Measurements from ENCODE around the gene GRIA2.
"Not testable (repeated sequence)": the region's sequence is repeated elsewhere in the genome, so short reads cannot be mapped to it uniquely, and the experiment has no call there.

GRIA2 gene

DNA sequence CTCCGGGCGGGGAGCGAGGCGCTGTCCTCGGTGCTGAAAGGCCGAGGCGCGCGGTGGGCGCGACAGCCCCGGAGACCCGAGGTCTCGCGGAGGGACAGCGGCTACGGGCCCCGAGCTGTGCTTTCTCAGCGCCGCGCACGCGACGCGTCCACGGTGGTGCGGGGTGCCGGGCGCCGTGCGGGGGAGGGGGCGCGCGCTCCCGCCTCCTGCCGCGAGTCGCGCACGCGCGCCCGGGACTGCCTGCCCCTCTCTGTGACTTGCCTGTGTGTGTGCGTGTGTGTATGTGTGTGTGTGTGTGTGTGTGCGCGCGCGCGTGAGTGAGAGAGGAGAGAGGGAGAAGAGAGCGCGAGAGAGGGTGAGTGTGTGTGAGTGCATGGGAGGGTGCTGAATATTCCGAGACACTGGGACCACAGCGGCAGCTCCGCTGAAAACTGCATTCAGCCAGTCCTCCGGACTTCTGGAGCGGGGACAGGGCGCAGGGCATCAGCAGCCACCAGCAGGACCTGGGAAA is at the start of gene GRIA2:
GRIA2 (plus strand) TSS at position 358 of the 511 bp plus-strand sequence. CDS start 315 bp downstream, outside the sequence.
- DNase-seq: no peak

DNA sequence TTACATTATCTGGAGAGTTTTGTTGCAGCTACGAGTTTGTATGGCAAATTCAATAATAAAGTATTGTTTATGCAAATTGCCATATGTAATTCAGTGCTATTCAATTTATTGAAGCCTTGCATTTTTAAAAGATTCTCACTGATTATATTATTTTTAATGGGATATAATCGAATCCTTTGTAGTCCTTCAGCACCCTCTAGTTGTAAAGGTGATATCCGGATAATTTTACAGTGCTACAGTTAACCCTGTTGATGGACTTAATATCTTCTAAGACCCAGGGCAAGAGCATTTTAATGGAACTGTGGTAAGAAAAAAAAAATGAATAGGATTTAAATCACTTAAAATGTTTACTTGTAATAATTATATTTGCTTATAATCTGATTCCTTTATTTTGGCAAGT is 48.5 kb upstream of the GRIA2 start:
- no peak for DNase-seq

DNA sequence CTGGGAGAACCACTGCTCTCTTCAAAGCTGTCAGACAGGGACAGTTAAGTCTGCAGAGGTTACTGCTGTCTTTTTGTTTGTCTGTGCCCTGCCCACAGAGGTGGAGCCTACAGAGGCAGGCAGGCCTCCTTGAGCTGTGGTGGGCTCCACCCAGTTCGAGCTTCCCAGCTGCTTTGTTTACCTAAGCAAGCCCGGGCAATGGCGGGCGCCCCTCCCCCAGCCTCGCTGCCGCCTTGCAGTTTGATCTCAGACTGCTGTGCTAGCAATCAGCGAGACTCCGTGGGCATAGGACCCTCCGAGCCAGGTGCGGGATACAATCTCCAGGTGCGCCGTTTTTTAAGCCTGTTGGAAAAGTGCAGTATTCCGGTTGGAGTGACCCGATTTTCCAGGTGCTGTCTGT is 40.3 kb upstream of the GRIA2 start:
- not testable (repeated sequence) for DNase-seq

DNA sequence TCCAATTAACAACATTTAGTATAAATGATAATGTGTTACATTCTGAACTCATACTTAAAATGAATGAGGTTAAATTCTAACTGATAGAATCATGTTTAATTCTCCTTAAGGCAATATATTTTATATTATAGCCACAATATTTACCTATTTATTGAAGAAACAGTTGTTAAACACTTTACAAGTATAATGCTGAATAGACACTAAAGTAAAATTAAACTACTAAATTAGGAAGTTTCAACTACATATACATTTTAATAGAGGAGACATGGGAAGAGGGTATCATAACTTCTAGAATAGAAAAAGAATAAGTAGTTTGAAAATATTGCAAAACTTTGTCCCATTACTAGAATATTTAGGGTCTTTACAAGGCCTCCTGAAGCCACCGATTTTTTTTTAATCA is 36.2 kb upstream of the GRIA2 start:
- no peak for DNase-seq

DNA sequence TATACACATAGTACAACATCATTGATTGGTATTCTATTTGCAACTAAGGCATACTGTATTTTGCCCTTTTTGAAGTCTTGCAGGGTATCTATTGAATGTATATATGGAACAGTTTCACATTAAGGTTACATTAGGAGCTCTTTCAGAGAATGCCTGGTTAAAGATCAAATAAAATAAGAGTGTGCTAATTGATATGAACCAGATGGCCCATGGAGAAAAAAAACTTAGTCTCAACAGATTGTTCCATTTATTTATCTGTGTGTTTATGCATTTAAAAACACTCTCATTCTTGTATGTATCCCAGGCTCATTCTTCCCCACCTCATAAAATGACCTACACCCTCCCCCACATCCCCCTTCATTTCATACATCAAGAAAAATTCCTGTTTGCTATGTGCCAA is 35.2 kb upstream of the GRIA2 start:
- DNase-seq: no peak

DNA sequence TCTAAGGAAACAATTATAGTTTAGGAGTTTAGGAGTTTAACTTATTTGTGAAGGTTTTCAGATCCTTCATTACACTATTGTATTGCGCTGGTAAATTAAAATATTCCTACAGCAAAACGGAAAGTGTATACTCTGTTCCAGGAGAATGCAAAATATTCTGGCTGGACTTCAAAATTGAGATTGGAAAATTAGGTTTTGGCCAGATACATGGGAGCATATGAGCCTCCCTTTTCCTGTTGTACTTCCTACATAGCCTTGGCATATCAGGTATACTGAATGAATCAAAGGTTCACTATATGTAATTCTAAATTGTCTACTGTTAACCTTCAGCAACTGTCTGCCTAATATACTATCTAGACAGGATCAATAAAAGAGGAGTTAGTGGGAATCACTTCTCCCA is 25.2 kb upstream of the GRIA2 start:
- DNase-seq: no peak

DNA sequence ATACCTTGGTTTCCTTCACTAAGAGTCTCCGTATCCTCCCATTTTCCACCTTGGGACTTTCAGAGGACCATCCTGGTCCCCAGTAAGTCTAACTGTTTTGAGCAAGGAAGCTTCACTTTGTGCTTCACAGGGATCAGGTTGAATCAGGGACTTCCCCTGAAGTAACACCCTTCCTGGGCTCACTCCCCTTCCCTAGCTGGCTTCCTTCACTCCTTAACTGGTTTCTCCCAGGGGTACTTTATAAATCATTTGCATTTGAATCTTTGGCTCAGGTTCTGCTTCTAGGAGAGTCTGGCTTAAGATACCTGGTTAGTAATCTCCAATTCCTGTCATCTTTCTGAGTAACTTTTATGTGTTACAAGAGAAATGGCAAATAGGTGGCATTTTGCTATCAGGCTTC is 24.5 kb upstream of the GRIA2 start:
- DNase-seq: no peak

DNA sequence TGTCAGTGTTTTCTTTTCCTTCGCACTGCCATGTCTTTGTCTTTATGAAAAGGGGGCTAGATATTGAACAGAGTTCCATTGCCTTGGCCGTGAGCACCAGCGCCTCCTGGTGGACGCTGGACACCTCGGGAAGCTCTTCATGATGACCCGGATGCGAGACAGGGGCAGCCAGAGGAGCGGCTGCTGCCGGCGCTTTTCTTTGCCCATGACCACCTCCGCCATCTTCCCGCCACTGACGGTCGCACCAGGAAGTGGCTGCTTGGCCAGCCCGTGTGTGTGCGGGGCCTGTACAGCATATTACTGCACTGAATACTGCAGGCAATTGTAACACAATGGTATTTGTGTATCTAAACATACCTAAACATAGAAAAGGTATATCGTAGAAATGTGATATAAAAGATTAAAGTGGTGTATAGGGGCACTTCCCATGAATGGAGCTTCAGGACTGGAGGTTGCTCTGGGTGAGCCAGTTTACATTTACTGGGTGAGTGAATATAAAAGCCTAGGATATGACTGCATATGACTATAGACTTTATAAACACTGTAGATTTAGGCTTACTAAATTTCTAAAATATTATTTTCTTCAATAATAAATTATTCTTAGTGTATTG is 15.8 kb upstream of the GRIA2 start:
- peak; percentile 6 to 31 for DNase-seq

DNA sequence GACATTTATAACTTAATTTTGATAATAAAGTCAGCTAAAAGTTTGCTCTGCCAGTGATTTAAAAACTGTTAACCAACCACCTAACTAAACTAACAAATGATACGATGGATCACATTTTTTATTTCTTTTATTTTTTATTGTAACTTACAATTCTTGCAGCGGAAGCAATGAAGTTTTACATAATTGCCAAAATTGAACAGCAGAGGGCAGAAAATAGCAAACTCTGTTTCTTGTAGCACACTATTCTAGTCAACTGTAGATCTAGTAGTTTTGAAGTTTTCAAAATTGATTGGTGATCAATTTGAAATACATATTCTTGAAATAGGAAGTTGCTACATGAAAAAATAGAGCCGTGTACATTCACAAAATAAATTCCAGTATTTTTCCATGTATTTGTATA is 2.8 kb upstream of the GRIA2 start:
- DNase-seq: peak in 1 of 2 experiments; percentile 3

DNA sequence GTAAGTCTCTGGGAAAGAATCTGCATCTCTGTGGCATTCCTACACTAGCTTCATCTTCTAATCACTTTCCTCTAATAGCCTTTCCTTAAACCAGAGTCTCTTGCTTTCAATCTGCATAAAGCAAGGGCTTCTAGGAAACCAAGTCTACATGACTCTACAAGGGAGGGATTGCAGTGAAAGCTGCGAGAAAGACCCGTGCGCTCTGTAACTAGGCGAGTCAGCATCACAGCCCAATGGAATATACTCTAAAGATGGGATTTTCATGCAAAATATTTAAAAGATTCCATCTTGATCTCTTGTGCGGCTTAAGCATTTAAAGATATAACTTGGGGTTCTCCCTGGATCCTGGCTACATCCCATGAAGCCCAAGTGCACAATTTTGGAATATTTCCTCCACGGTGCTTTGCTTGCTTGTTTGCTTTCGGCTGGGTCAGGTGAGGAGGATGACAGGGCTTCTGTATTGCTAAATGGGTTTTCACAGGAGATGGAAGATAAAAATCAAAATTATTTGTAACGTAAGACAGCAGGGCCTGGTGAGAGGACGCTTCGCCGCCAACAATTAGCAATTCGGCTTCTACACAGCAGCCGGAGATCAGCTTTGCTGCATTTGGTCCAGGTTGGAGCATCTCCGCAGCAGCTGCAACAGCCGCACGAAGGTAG is 687 bp upstream of the GRIA2 start:
- DNase-seq: no peak

DNA sequence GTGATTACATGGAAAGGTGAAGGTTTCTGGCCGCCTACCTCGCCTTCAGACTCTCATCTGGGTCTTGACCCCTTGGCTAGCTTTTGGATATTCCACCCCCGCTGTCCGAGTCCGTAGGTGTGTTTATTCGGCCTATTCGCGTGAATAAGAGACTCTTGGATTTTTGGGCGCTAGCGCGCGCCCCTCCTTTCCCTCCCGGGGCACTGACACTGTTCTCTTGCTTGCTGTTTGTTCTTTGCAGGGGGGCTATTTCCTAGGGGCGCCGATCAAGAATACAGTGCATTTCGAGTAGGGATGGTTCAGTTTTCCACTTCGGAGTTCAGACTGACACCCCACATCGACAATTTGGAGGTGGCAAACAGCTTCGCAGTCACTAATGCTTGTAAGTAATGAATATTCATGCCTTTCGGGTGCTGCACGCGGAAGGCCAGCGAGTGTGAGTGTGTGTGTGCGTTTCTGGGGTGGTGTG is 932 bp downstream of the GRIA2 start:
- DNase-seq: no peak

DNA sequence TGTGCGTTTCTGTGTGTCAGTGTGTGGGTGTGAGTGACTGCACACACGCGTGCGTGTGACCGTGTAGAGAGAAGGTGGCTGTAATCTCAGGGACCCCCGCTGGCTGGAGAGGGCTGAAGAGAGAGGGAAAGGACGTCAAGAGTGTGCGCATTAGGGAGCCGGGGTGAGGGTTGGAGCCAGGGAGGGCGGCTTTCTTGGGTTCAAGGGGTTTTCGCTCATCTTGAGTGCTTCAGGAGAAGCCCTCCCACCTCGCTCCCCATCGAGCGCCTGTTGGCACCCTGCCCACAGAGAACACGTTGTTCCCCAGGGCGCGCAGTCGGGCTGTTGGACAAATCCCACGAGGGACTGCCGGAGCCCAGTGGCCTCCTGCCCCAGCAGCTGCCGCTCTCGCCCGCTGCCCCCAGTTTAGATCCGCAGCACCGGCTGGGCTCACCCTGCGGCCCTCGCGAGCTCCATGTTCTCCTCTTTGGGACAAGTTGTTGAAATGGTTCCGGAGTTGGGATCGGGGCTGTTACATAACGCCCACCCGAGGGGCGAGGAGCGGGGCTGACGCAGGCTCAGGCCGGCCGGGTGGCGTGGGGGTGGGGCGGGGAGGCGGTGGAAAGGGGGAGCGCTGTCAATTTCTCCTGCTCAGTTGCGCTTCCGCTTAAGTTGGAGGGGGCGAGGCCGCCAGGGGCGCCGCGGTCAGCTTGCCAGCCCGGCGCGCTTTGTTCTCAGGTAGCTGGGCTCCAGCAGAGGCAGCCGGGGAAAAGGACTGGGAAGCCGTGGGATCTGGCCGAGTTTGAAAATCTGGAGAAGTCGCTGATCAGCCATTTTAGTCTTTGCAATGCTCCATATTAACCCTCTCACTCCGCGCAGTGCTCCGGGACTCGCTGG is 1.6 kb downstream of the GRIA2 start:
- no peak for DNase-seq

DNA sequence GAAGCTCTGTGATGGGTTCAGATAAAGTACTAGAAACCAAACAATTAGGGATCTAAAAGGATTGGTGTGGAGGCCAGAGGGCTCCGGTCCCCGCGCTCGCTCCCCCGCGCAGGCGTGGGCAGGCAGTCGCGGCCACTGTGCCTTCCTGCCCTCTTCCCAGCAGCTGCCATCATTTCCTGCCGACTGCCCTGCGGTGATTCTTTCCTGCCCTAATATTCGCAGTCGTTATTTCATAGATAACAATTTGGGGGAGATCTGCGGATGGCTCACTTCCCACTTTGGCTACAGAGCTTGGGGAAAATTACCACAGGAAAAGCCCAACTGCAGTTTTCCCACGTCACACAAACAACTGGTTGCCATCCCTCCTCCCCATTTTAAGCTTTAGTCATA is 2.2 kb downstream of the GRIA2 start:
- no peak for DNase-seq

DNA sequence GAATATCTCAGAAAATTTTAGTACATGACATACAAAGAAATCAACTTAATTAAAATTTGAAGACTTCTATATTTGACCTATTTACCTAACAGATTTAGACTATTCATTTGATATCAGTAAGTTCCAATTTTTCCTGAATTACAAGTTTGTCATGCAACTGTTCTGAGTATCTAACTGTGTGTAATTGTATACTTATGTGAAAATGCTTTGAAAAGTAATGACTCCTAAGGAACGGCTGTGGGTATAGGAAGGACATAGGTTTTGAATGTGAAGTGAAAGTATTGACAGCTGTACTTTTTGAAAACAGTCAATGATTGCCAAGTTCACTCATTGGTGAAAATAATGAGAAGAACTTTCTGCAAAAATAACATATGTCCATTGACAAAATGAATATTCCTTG is 2.9 kb downstream of the GRIA2 start:
- DNase-seq: no peak

DNA sequence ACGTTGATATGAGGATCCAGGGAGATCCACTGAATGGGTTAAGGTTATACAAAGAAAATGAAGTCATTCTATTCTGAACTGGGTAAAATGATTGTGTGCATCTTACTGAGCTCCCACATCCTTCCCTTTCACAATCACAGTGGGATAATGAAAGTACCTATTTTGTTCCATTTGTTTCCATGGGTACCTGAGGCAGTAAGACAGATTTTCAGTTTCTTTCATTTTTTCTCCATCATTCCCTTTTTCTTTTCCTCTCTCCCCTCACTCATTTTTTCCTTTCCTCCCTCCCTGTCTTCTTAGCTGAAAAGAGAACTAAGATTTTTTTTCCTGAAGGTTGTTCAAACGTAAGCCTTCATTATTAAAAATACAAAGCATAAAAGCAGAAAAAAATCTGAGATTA is 4.6 kb downstream of the GRIA2 start:
- no peak for DNase-seq

DNA sequence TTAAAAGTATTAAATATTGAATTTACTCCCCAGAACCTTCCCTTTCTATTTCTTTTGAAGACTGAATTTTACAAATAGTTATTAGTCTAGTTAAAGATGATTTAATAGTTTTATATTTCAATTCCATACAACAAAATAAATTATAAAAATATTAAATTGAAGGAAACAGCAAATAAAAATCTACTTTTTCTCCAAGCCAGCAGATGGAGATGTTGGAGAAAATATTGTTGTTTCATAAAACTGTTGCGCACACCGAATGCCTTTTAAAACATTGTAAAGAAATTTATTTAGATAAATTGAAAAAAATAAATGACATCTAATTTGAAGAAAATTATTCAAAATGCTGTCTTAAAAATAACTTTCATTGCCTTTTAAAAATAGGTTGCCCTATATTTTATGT is 5.5 kb downstream of the GRIA2 start:
- DNase-seq: no peak

DNA sequence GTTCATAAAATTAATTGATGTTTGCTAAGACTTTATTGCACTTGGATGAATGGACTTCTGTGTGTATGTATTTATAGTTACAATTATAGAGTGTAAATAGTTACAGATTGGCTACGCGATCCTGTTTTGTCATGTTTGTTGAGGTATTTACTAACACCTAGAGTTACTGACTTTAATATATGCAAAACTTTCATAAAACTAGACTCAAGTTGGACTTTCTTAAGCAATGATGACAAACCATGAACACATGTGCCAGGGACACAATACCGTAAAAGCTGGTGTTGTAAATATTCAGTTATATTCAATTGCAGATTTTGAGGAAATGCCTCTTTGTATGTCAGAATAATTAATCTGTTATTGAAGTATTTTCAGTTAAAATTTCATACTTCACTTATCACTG is 6.1 kb downstream of the GRIA2 start:
- no peak for DNase-seq

DNA sequence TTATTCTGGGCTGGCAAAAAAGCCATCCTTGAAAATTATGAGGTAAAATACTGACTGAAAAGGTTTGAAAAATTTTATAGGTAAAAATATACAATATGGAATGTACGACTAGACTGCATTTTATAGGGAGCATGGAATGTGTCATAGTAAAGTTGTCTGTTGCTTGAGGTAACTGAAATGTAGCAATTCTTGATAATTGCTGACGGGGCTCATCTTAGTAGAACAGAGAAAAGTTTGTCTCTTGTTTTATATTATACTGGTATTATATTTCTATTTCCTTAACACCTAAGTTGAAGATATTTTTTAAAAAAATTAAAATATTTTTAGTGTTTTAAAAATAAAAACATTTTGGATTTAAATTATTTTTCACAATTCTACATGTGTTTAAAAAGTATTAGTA is 11.0 kb downstream of the GRIA2 start:
- no peak for DNase-seq

DNA sequence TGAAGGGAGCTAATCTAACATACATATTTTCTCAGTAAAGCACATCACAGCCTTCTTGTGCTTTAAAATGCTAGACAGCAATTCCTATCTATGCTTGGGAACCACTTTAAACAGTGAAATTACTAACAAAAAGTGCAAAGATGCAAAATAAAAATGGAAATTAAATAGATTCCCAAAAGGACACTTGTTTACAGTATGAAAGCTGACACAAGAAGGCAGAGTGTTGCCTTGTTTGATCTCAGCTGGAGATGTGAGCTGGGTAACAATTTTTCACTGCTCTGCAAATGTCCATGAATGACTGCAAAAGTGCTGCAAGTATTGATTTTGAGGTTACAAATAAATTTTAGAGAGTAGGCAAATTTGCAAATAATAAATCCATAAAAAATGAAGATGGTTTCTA is 22.3 kb downstream of the GRIA2 start:
- no peak for DNase-seq

DNA sequence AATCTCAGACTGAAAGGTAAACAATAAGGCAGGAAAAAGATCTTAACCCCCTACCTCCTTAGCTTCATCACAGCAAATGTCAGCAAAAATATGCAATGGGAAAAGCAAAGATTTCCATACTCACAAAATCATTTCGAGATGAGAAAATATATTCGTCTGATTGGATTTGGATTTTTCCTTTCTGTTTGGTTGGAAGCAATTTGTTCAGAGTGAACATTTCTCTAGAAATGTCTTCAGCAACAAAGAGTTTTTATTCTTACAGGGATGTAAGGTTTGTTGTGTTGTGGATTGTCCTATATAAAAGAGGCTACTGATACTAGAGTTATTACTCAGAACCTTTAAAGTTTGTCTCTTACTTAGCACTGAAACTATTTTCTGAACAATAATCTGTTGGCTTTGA is 23.8 kb downstream of the GRIA2 start:
- no peak for DNase-seq

DNA sequence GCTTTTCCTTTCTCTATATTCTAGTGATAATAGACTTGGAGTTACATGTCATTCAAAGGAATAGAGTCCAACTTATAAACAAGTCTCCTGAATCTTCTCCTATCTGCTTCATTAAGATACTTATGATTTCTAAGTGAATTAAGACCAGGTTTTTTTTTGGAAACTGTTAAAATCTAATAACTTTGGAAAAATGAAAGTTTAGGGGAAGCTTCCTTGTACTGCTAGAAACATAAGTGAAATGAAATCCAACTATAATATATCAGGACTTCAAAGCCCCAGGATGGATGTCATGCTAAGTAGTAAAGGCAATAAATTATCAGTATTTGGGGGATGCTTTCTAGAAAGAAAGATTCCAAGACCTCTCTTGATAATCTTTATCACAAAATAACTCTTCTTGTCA is 24.8 kb downstream of the GRIA2 start:
- DNase-seq: no peak

DNA sequence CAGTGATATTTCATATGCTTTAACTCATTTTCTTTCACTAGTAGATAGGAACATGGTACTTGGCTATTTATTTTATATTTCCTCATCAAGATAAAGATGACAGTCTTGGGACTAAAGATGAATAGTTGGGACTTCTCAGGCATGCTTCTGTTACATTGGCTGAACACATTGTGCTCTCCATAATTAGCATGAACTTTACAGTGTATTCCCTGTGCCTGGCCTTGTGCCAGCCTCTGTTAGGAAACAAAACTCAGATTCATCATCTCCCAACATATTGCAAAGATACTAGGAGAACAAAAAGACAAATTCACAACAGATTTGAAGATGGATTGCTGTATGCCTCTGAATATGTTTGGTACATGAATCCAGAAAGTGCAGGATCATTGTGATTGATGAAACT is 26.4 kb downstream of the GRIA2 start:
- no peak for DNase-seq

DNA sequence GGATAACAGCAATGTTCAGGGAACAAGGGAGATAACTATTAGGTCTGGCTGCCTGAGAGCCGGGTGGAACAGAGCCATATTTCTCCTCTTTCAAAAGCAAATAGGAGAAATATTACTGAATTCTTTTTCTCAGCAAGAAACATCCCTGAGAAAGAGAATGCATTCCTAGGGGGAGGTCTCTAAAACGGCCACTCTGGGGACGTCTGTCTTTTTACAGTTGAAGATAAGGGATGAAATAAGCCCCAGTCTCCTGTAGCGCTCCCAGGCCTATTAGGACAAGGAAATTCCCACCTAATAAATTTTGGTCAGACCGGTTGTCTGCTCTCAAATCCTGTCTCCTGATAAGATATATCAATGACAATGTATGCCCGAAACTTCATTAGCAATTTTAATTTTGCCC is 37.6 kb downstream of the GRIA2 start:
- not testable (repeated sequence) for DNase-seq

DNA sequence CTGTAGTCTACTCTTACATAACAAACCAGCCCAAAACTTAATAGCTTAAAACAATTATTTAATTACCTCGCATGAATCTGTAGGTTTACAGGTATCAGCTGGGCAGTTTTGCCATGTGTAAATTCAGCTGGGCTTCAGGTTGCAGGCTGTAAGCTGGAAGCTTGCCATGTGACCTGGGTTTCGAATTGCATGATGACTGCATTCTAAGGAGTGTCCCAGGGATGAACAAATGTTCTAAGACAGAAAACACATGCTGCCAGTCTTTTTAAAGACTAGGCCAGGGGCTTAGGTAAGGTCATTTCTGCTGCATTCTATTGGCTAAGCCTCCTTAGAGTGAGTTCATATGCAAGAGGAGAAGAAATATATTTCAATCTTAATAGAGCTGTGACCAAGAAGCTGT is 44.8 kb downstream of the GRIA2 start:
- no peak for DNase-seq

All from AML-193 (cell line).